Measurements from ENCODE around the gene SATB2.
A peak's percentile ranks its signal among the peaks of the same experiment; 100 is the strongest.

SATB2 gene

DNA sequence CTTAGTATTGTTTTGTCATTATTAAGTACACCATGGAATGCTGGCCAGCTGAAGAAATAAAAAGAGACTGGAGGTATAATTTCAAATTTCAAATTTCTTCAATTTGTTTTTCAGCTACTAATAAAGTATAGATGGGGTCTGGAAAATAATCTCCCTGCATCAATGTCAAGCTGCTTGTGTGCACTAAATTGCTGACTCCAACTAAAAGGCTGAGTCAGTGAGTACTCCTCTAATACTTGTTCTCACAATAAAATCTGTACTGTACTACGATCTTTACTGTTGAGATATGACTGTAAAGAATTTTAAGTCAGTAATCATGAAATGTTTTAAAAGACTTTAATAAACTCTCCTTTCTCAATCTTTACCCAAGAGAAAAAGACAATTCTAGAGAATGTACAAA lies 131.9 kb downstream of the SATB2 start:
- DNase-seq (ENCODE audit: low read depth, low spot score) = no peak

DNA sequence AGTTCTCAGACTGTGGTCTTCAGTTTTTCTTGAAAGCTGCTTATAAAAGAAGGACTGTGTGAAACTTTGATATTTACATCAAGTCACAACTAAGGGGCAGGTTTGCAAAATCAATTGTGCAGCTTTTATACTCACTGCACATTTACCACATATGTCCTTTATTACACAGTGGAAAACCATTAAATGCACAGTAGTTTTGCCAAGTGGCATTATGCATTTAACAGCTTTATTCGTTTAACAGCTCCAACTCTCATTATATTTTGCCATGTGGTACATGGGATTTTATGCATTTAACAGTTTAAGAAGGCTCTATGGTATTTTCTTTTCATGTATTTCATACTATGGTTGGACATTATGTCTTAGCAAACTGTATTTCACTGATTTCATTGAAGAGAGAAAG lies 135.6 kb downstream of the SATB2 start:
- DNase-seq (ENCODE audit: low read depth, low spot score) = no peak

DNA sequence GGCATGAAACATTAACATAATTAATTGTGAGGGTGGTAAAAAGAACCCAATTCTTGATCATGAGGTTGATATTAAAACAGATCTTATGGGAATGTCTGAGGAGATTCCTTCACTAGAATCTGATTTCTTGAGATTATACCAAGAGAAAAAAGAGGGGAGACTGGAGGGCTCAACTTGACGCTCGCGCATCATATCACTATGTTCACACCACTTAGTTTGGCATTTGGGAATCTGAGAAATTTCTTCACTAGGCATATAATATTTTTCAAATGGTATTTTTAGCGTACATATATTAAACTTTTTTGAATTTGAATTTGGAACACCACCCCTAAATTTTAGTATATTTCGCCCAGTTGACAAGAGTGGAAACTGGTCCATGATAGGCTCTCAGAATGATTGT lies 140.1 kb downstream of the SATB2 start:
- no peak for DNase-seq (ENCODE audit: low read depth, low spot score)

DNA sequence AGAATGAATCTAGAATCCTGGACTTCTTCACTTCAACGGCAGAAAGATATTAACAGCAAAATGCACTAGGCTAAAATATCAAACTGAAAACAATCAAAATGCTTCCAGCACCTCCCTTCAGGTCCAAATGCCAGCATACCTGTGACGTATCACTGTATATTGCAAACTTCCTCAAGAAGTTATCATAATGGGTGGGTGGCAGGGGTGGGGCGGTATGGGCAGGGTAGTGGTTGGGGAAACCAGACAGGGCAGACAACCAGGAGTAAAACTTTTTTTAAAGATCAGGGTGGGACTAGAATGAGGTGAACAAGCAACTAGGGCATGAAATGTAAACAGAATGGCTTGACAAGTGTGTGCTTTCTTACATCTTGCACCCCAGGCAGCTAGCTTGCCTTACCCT lies 140.9 kb downstream of the SATB2 start:
- DNase-seq (ENCODE audit: low read depth, low spot score) = no peak

DNA sequence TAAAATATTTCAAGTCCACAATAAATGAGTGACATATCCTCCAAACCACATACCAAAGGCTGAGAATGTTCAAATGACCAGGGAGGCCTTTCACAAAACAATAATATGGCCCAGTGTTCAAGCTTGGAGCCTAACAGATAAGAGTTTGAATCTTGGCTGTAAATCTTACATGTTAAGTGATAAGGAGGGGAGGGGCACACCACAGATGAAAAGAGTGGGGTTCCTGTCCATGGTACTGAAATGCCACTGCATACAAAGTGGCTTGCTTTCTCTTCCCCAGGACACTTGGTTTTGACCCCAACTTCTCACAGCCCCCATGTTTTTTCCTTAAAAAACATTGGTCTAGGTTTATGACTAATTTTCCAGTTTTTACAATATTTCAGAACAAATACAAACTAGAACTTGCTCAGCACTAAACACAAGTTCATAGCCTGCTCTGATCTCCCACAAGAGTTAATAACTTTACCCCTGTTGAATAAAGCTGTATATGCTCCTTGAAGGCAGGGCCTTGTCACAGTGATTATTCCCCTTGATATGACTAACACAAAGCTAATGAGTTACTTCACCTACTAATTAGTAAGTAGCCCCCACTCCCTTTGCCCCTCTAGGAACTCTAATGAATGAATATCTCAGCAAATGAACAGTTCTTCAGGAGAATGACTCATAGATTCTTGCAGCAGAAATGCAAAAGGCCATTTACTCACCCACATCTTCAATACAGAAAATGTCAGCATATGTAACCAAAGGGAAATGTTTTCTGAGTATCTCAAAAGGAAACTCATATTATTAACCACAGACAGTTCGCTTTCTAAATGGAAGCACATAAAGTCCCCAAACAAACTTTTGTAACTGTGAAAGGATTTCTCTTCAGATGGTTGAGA lies 142.2 kb downstream of the SATB2 start:
- no peak for DNase-seq (ENCODE audit: low read depth, low spot score)

DNA sequence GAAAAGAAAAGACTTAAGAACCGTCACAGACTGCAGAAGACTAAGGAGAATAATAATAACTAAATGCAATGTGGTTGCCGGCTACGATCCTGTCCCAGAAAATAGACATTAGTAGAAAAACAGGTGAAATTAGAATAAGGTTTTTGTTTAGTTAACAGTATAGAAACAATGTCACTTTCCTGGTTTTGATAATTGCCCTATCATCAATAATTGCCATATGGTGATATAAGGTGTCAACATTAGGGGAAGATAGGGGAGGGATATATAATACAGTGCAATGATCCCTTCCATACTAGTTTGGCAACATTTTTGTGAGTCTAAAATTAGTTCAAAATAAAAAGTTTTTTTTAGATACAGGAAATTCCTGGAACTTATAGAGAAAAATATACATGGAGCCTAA lies 144.8 kb downstream of the SATB2 start:
- no peak for DNase-seq (ENCODE audit: low read depth, low spot score)

DNA sequence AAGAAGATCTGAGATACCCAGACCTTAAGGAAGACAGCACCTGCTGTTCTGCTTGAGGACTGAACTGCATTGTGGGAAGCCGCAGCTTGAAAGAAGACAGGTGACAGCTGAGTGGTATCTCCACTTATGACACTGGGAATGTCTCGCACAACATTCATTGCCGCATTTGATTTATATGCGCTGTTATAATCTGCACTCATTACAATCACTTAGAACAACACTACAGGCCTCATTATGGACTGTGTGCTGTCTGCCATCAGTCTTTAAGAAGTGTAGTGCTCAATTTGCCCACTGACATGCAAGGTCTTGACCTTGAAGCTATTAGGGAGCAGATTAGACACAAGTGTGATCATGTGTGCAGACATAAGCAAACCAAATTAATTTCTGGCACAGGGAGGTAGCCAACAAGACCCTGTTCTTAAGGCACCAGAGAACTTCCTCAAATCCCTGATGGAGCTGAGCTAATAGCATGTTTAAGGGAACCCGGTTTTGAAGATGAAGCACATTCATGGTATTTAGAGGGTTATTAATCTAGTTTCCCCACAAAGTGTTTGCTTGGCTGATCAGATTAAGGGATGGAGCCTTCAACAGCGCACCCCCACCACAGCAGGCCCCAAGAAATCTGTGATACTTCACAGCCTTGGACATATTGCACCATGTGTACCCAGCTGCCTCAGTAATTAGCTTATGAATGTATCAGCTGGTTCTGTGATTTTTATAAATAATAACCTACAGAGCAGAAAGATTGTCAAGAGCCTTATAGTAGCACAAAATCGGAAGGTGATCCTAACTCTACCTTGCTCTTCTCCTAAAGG lies 146.8 kb downstream of the SATB2 start:
- no peak for DNase-seq (ENCODE audit: low read depth, low spot score)

DNA sequence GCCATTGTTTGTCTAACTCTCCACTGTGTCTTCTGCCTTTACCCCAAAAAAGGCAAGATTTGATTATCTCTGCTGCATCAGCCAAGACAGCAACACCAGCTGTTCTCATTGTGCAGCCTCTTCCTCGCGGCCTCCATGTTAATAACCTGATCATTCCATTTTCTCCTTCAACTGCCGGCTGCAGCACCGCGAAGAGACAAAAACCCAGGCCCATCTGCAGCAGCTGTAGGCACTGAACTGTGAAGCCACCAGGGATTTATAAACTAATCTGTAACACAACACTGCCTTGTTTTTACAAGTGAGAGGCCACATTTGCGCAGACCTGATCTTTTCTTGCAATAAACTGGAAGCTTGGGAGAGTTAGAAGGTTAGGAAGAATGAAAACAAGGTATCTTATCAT lies 147.8 kb downstream of the SATB2 start:
- no peak for DNase-seq (ENCODE audit: low read depth, low spot score)

DNA sequence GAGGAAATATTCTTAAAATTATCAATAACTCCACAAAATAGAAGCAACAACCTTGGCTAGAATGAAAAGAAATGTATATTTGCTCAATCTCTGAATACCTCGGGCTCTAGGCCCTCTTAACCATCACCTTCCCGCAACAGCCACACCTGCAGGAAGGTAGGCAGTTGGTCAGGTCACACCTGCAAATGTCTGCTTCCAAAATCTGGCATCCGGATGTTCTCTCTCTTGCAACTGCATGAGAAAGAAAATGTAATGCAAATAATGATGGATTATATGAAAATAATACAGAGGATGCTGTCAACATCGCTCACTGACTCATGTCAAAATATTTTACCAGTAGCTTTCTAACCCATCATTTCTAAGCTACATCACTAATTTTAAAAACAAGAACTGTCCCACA lies 148.3 kb downstream of the SATB2 start:
- DNase-seq (ENCODE audit: low read depth, low spot score) = no peak

DNA sequence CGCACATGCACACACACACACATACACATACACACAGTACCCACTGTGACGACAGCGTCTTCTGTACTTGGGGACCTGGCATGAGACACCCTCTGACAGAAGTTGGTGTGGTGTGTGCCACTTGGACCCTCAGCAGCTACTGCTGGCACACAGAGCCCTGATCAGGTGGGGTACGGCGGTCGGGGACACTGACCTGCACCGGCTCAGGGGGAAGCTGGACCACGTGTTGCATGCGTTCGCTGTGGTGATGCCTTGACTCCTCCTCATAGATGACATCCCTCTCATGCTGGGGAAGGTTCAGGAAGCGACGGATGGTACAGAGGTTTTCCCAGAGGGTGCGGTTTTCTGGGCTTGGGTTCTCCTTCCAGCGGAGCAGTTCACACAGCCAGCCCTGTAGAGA lies 149.2 kb downstream of the SATB2 start:
- DNase-seq (ENCODE audit: low read depth, low spot score) = no peak

DNA sequence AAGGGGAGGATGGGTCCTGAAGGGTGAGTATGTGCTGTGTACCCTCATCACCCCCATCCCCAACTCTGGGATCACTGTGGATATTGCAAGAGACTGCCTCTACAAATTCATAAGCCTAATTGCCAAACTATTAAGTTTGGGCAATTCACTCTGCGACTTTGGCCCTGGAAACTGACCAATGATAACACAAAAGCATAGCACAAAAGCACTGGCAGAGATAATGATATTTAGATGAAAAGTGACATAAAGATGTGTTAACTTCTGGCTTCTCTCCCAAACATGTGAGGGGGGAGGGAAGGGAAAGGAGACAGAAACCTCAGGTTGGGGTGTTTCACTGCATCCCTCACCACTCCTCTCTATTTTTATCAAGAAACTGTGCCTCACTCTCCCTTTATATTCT lies 150.3 kb downstream of the SATB2 start:
- no peak for DNase-seq (ENCODE audit: low read depth, low spot score)

DNA sequence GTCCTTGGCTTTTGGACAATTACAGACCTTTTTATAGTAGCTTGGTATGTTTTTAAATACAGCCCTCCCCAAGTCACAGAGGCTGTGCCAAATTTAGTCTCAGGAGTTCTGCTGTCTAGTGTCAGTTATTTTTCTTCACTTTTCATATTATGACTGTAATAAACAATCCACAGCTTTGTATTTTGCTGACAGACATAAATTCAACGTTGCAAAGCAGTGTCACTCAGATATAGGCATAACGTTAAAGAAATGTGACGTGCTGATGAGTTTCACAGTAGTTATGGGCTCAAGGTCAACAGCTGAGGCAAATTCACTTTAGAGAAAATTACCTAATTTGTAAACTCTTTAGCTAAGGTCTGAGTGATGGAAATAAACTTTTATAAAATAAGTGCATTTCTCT lies 151.6 kb downstream of the SATB2 start:
- DNase-seq (ENCODE audit: low read depth, low spot score) = no peak

DNA sequence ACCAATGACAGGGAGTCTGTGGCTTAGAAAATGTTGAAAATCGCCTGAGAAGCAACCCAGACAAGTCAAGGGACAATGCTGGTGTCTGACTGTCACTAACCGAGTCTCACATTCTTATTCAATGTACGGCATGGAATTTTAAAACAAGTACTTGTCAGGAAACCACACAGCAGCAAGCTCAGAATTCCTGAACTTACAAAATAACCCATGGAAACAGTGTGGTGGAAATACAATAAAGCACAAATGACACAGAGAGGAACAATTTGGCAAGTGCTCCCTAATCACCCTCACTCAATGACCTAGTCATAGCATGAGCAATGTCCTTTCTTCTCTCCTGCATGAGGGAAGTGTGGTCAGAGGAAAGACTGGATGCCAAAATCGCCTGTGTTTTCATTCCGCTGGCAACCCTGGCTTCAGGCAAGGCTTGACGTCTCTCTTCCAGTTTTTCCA lies 154.0 kb downstream of the SATB2 start:
- no peak for DNase-seq (ENCODE audit: low read depth, low spot score)

DNA sequence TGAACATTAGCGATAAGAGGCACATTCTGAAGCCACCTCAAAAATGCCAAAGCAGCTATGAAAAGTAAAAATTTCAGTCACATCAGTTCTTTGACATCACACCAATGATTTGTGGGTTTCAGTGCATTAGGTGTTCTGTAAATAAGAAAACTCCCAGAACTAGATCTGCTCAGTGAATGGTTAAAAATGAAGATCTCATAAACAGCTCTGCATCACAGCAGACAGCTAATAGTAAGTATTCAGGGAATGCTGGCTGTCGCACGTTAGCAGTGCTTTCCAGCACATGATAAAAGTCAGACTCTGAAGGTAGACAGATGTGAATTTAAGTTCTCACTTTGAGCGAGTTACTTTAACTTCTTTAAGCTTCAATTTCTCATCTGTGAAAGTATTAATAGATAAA lies 154.9 kb downstream of the SATB2 start:
- DNase-seq (ENCODE audit: low read depth, low spot score) = no peak

DNA sequence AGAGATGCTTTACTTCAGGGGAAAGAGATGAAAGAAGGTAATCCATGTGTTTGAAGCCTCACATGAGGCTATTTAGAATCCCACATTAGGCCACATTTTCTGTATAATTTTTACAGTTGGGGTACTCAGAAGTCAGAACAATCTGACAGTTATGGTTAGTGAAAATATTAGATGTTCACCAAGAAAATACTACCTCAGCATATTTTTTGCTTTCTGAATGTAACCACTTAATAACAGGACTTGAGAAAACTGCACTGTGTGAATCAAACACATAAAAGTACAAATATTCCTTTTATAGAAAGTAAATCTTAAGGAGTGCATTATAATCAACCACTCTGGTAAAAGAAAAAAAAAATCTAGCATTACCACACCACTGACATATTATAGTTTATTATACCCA lies 169.3 kb downstream of the SATB2 start:
- DNase-seq (ENCODE audit: low read depth, low spot score) = no peak

DNA sequence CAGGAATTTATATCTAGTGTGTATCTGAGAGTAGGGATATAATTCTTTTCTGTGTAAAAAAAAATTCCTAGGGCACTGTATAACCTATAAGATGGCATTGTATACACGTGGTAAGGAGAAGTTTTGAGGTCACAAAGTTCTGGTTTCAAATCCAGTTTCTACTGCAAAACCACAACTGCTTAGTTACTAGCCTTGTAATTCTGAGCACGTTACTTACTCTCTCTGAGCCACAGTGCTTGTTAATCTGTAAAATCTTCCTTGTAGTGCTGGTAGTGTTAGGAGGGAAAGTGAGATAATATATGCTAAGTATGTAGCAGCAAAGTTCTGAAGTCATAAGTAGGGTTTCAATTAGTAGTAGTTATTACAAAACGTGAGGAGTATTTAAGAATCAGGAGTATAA lies 175.4 kb downstream of the SATB2 start:
- no peak for DNase-seq (ENCODE audit: low read depth, low spot score)

DNA sequence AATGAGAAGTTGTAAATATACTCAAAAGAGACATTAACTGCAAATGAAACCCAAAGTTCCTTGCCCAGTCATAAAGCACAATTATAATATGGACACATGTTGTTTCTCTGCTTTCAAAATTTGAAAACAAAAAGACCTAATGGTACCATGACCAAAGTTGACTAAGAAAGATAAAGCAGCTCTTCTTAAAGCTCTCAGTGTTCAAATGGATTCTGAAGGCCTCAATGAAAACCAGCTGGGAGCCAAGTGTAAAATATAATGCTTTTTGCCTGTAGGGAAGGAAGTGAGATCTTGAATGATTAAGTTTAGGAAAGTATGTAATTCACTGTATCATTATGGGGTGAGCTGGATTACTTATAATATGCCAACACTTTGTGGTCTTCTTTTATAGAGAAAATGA lies 178.6 kb downstream of the SATB2 start:
- DNase-seq (ENCODE audit: low read depth, low spot score) = no peak

DNA sequence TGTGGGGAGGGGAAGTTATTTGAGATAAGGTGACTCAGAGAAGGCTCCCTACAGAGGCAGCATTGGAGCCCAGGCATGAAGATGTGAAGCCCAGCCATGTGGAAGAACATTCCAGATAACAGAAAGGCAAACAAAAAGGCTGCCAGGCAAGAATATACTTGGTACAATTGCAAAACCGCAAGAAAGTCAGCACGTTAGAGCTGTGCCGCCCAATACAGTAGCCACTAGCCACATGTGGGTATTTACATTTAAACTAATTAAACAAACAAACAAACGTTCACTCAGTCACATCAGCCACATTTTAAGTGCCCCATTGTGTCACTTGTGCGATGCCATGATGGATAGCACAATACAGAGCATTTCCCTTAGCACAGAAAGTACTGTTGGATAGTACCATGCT lies 179.6 kb downstream of the SATB2 start:
- DNase-seq (ENCODE audit: low read depth, low spot score) = peak; percentile 29

DNA sequence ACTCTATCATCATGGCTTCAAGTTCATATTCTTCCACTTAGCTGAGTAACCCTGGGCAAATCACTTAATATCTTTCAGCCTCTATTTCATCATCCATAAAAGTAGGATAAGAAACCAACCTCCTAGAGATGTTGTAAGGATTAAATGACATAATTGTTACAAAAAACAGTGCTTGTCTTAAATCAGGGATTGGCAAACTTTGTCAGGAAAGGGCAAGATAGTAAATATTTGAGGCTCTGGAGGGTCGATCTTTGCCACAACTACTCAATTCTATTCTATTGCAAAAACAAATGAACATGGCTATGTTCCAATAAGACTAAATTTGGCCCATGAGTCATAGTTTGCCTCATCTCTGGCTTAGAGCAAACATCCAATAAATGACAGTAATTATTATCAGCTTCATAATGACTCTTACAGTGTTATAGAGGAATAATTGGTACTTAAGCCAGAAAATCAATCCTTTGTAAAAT lies 184.7 kb downstream of the SATB2 start:
- peak; percentile 13 for DNase-seq (ENCODE audit: low read depth, low spot score)

DNA sequence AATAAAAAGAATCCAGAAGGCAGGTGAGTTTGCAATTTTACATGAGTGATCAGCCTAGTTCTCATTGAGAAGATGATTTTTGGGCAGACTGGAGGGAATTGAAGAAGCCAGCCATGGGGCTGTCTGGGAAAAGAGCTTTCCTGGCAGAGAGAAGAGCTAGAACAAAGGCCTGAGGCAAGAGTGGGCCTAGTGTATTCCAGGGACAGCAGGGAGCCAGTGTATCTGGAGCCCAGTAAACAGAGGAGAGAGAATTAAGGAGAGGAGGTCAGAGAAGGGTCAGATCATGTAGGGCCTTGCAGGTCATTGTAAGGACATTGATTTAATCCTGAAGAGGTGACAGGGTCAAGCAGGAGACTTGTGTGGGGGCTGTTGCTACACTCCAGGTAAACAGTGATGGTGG lies 195.8 kb downstream of the SATB2 start:
- no peak for DNase-seq (ENCODE audit: low read depth, low spot score)

DNA sequence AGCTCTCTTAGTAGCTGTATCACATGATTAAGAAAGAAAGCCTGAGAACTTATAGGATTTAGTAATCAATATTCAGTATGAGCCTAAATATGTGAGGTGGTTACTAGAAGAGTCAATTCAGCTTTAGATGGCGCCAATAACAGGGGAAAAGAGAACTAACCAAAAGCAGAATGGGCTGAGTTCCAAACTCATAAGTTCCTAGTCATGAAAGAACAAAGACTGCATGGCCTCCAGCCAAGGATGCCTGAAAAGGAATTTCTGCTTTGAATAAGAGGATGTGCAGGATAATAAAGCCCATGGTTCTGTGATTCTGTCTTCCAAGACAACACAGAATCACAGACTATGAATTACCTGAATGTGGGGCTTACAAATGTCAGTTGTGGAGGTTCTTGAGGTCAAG lies 196.5 kb downstream of the SATB2 start:
- peak; percentile 7 for DNase-seq (ENCODE audit: low read depth, low spot score)

DNA sequence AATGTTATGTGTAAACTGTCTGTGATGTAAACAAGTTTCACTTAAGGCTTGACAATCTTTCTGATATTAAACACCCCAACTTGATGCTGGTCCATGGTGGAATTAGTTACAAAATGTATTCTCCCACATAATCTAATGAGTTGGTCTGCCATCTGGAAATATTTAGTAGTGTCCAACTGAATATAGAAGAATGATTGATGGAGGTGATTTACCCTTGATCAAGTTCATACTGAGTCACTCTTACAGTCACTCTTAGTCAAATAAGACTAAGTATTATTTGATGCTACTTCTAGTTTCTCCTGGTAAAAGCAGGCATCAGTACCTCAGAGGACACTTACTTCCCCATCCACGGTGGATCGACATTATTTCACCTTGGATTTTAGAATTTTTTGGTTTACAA lies 198.1 kb downstream of the SATB2 start:
- no peak for DNase-seq (ENCODE audit: low read depth, low spot score)

DNA sequence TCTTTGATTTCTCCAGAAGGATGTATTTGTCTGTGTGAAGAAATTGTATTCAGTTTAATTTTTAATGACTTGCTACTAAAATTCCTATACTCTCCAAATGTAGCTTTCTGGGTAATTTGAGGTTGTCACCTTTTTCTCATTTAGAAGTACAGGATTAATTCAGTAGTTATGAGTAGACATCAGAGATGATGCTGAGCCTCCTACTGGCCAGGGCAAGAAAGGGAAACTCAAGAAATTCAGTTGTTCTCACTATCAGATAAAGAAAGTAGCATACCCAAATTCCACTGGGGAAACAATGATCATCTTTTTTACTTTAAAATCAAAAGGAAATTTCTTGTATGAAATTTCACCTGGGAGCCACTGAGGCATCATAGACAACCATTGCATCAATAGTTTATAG lies 199.4 kb downstream of the SATB2 start:
- DNase-seq (ENCODE audit: low read depth, low spot score) = no peak
